GM23338 (cell line): ENCODE data around the gene KIAA2012.

Source experiments
- CTCF ChIP-seq, 2 experiments: fragments of 200-600 bp in 1 of 2; sonication (generic) in 1 of 2; conservative IDR thresholded peaks; 2 replicates each; pipeline versions ENCODE4 v1.5.1 to v1.6.1; 2016 to 2017; ENCODE audit warnings: antibody characterized with exemption in 2 of 2, low read depth in 2 of 2, mild to moderate bottlenecking in 2 of 2, moderate library complexity in 1 of 2
- ETS1 ChIP-seq: IDR thresholded peaks from 2 replicates; pipeline ENCODE4 v1.6.1; 2016; ENCODE audit warnings: antibody characterized with exemption
- EZH2 ChIP-seq: fragments of 200-600 bp; sonication (generic); IDR thresholded peaks from one replicate; pipeline ENCODE4 v1.8.0; 2017; ENCODE audit warnings: antibody characterized with exemption, mild to moderate bottlenecking, low read depth; ENCODE audit not compliant: unreplicated experiment
- EZH2phosphoT487 ChIP-seq: fragments of 200-600 bp; sonication (generic); IDR thresholded peaks from one replicate; pipeline ENCODE4 v1.8.1; 2018; ENCODE audit warnings: antibody characterized with exemption; ENCODE audit not compliant: unreplicated experiment
- POLR2AphosphoS5 ChIP-seq: IDR thresholded peaks from 2 replicates; pipeline ENCODE4 v1.6.1; 2016; ENCODE audit warnings: antibody characterized with exemption, low read depth
- ZNF114 ChIP-seq: fragments of 250-450 bp; sonication (Bioruptor Pico); IDR thresholded peaks from 2 replicates; pipeline ENCODE4 v1.5.0; 2020; ENCODE audit warnings: mild to moderate bottlenecking, moderate library complexity
- TF ChIP-seq, protein P1 (sequence below): IDR thresholded peaks from one replicate; pipeline ENCODE4 v1.6.1; 2018; ENCODE audit warnings: antibody characterized with exemption; ENCODE audit not compliant: unreplicated experiment

GRCh38 chr2:202026507-202026906, 46.5 kb upstream of the KIAA2012 start:
- TF ChIP-seq ZNF114 (no peak), CTCF (conservative IDR thresholded peaks at IDR 0.05; ENCODE audit: low read depth in 2 of 2) (no peak), POLR2AphosphoS5 (no peak), ETS1 (no peak), EZH2phosphoT487 (no peak), EZH2 (no peak)
- TF ChIP-seq, protein P1, sequence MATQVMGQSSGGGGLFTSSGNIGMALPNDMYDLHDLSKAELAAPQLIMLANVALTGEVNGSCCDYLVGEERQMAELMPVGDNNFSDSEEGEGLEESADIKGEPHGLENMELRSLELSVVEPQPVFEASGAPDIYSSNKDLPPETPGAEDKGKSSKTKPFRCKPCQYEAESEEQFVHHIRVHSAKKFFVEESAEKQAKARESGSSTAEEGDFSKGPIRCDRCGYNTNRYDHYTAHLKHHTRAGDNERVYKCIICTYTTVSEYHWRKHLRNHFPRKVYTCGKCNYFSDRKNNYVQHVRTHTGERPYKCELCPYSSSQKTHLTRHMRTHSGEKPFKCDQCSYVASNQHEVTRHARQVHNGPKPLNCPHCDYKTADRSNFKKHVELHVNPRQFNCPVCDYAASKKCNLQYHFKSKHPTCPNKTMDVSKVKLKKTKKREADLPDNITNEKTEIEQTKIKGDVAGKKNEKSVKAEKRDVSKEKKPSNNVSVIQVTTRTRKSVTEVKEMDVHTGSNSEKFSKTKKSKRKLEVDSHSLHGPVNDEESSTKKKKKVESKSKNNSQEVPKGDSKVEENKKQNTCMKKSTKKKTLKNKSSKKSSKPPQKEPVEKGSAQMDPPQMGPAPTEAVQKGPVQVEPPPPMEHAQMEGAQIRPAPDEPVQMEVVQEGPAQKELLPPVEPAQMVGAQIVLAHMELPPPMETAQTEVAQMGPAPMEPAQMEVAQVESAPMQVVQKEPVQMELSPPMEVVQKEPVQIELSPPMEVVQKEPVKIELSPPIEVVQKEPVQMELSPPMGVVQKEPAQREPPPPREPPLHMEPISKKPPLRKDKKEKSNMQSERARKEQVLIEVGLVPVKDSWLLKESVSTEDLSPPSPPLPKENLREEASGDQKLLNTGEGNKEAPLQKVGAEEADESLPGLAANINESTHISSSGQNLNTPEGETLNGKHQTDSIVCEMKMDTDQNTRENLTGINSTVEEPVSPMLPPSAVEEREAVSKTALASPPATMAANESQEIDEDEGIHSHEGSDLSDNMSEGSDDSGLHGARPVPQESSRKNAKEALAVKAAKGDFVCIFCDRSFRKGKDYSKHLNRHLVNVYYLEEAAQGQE: no peak
